A673 (cell line): Measurements from ENCODE around the gene TNC.

Experiments
- EZH2 ChIP-seq: fragments of 200-600 bp; sonication (generic); IDR thresholded peaks from 2 replicates; pipeline ENCODE4 v1.6.1; 2017; ENCODE audit warnings: borderline replicate concordance, low read depth, mild to moderate bottlenecking, mixed read lengths, antibody characterized with exemption, low read length; ENCODE audit not compliant: poor library complexity, severe bottlenecking
- TF ChIP-seq, protein P1 (sequence below): fragments of 300-800, 200-600 bp; sonication (generic); conservative IDR thresholded peaks from 2 replicates; pipeline ENCODE4 v1.5.1; 2017; ENCODE audit warnings: low read depth, mild to moderate bottlenecking, antibody characterized with exemption, low read length, moderate library complexity, mixed read lengths

DNA sequence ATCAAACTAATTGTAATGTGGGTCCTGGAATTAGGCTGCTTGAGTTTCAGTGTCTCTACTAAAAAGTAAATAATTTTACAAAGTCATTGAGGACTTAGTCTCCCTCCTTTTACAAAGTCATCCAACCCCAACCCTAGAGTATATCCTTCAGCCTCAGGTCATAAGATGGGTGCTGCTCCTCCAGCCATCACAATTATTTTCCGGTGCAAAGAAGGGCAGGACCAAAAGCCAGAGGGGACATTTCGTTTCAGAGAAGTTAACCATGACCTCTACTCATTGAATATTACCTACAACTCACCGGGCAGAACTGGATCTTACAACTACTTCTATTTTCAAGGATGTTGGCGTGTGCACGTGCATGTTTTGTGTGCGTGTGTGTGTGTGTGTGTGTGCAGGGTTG lies 127.1 kb downstream of the TNC start:
- TF ChIP-seq, protein P1, sequence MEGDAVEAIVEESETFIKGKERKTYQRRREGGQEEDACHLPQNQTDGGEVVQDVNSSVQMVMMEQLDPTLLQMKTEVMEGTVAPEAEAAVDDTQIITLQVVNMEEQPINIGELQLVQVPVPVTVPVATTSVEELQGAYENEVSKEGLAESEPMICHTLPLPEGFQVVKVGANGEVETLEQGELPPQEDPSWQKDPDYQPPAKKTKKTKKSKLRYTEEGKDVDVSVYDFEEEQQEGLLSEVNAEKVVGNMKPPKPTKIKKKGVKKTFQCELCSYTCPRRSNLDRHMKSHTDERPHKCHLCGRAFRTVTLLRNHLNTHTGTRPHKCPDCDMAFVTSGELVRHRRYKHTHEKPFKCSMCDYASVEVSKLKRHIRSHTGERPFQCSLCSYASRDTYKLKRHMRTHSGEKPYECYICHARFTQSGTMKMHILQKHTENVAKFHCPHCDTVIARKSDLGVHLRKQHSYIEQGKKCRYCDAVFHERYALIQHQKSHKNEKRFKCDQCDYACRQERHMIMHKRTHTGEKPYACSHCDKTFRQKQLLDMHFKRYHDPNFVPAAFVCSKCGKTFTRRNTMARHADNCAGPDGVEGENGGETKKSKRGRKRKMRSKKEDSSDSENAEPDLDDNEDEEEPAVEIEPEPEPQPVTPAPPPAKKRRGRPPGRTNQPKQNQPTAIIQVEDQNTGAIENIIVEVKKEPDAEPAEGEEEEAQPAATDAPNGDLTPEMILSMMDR = no peak
- no peak for TF ChIP-seq EZH2
